Activated naive CD4-positive, alpha-beta T cell treated with Interleukin-2 at 50 U/mL for 16 hours (primary cell): ENCODE data around the gene ARL3.

Experiments used
- DNase-seq: peaks from one replicate; pipeline ENCODE4 v3.0.0-alpha.2; 2020

Gene ARL3

DNA sequence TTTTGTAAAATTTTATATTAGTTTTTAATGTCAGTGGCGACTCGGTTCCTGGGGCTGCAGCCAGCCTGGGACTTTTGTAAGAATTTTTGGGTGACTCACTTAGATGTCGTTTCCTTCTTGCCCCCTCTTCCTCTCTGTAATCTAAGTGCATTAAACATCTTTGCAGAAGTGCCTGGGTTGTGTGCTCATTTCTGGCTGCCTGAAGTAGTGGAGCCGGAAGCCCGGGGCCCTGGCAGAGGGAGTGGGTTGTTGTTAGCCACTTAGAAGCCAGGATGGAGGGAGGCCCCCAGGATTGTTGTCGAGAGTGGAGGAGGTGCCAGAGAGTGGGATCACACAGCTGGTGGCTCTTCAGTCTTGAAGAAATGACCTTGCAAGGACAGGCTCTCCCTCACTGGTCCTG is 80.9 kb downstream of the ARL3 start:
- DNase-seq: peak; percentile 33

DNA sequence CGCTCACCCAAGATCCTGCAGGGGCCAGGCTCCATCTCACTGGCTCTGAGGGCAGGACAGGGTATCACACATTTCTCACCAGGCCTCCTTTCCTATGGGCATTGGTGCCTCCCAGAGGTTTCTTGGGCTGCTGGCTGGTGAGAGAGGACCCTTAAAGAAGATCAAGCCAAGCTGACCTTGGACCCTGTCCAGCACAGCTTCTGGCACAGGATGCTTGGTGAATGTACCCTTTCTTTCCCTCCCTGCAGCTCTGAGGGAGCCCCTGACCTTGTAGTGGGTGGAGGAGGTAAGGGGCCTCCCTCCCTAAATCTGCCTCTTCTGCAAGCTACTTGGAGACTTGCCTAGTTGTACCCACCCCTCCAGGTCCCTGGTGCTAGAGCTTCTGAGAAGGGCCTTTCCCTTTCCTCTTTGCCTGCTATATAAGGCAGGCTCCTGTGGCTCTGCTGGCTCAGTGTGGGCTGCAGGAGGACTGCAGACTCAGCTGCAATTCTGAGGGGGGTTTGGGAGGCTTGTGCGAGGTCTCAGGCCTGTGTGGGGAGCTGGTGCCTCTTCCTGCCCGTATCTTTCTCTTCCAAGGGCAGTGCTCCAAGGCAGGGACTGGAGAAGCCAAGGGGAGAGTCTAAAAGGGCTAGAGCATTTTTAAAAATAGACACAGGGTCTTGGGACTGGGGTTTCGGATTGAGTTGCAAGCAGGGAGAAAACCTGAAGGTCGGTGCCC is 81.6 kb downstream of the ARL3 start:
- DNase-seq: no peak

DNA sequence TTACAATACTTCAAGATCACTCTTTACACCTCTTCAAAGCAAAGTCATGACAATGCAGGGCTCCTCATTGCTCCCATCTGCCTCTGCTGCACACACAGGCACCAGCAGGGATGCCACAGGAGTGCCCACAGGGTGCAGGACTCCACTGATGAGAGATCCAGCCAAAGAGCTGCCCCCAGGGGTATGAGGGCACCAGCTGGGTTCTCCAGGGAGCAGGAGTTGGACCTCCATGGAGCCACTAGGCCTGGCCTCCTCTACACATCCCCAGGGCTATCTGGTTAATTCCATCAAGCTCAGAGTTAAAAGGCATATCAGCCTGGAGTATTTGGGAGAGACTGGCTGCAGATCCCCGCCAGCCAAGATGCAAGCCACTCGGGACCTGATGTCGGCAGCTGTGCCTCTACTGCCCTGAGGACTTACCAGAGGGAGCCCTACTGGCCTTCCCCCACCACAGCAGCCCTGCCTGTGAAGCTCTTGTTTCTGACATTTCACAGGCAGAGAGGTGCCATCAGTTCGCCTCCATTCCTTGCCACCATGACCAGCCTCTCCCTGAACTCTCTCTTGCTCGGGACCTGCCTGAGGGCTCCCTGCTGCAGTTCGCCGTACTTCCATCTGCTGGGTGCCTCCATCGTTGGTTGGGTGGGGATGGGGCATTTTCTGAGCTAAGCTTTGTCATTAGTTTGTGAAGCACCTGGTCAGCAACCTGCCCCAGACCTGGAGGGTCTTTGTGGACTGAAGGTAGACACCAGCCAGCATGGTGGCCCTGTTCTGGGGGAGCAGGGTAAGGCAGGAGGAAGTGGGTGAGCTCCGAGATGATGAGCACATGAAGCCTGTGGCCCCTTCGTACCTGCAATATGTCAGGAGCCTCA is 82.4 kb downstream of the ARL3 start:
- DNase-seq: no peak

DNA sequence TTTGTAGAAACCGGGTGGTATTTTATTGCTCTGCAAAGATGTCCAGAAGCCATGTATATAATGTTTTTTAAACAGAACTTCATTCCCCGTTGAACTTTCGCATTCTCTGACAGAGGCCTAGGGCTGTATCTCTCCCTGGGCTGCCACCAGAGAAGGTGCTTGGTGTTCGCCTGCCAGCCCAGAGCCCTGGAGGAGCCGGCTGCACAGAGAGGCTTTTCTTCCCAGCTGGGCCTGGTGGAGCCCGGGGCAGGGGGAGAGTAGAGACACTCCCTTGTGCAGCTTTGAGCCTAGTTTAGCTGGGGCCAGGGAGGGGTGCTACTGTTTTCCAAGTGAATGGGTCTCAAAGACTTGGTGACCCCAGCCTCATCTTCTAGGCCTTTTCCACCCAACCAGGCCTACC is 83.5 kb downstream of the ARL3 start:
- DNase-seq: no peak

DNA sequence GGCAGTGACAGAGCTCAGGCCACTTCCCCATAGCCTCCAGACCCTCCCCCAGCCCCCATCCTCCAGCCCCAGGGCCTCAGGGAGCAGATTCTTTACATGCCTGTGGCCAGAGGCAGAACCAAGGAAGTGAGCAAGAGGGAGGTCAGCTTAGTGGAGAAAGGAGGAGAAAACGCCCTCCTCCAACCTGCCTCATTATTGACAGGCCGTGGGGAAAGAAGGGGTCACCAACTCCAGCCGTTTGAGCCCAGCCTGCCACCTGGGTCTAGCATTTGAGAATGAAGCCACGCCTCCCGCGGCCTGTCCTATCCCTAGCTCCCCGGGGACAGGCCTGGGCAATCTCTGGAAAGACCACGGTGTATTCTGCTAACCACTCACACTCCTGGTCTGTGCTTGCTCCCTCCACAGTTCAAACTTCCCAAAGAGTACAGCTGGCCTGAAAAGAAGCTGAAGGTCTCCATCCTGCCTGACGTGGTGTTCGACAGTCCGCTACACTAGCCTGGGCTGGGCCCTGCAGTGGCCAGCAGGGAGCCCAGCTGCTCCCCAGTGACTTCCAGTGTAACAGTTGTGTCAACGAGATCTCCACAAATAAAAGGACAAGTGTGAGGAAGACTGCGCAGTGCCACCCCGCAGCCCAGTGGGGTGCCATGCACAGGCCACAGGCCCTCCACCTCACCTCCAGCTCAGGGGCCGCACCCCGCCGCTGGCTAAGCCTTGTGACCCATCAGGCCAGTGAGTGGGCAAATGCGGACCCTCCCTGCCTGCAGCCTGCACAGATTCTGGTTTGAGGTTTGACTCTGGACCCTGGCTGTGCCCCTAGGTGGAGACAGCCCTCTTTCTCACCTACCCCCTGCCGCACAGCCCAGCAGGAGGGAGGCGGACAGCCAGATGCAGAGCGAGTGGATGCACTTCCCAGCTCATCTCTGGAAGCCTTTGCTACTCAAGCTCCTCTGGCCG is 84.3 kb downstream of the ARL3 start:
- DNase-seq: no peak

DNA sequence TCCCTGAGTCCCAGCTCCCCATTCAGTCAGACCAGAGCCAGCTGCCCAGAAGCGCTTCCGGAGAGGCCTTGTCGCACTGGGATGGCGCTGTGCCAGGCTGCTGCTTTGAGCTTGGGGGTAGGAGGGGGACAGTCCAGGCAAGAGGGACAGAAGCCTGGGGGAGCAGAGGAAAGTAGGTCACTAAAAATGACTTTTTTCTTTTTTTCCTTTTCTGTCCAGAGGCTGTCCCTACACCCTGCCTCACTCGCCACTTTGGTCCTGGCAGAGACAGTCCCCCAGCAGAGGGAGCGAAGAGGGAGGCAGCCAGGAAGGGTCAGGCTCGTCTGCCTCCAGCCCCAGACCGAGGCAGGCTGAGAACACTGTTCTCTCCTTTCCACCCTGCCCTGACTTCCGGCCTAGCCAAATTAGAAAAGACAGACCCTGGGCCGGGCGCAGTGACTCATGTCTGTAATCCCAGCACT is 85.7 kb downstream of the ARL3 start:
- no peak for DNase-seq

DNA sequence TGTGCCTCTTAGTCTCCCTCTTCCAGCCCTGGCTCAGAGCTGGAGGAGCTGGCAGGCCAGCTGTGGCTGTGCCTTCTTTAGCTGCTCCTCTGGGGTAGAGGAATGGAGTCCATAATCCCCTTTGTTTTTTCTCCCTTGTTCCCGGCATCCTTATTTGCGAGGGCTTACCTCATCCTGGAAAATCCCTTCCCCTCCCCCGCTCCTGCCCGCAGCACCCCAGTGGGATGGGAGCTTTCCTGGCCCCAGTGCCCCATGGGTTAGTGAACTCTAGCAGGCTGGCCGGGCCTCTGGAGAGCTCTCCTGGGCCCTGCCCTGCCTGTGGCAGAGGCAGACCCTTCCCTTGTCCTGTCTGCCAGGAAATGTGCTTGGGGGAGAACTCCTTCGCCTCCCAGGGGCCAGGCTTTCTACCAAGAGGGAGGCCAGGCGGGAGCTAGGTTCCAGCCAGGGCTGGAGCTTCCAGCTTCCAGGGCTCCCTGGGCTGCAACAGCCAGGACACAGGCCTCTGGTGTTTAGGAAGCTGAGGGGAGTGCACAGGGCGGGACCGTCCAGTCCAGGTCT is 86.4 kb downstream of the ARL3 start:
- no peak for DNase-seq

DNA sequence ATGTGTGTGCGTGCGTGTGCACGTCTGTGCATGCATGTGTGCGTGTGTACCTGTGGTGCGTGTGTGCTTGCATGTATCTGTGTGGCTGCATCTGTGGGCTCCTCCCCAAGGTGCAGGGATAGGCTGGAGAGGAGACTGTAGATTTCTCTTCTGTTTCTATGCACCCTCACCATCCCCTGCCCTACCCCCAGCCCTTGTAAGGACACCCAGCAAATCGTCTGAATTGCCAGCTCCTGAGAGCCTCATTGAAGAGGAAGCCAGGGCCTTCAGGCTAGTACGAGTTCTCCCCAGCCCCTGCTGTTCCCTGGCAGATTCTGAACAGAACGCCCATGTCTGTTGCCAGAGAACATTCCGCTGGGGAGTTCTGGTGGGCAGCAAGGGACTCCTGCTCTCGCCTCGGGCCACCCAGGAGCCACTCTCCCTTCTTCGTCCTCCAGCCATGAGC is 86.9 kb downstream of the ARL3 start:
- DNase-seq: no peak

DNA sequence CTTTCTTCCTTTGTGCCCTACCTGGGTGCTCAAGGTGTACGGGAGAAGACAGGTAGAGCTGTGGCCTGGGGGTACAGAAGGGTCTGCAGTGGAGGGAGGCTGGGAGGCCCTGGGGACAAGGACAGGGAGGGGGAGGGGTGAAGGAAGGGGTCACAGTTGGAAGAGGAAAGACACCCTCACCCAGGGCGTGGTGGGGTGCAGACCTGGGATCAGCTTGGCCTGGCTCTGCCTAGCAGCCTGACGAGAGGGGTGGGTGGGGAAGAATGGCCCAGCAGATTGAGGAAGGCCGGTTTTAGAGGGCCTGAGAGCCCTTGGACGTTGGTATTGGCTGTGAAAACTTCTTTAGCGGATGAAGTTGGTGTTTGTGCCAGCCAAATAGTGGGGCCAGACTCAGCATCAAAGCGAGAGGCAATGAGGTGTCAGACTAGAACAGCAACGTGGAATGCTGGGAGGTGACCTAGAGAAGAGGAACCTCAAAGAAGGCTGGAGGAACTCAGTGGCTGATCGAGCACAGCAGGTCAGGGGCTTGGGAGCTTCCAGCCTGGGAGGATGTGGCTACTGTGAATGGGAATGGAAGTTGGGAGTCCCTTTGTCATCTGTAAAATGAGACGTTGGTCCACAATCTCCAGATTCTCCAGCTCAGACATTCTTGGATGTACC is 88.0 kb downstream of the ARL3 start:
- DNase-seq: no peak

DNA sequence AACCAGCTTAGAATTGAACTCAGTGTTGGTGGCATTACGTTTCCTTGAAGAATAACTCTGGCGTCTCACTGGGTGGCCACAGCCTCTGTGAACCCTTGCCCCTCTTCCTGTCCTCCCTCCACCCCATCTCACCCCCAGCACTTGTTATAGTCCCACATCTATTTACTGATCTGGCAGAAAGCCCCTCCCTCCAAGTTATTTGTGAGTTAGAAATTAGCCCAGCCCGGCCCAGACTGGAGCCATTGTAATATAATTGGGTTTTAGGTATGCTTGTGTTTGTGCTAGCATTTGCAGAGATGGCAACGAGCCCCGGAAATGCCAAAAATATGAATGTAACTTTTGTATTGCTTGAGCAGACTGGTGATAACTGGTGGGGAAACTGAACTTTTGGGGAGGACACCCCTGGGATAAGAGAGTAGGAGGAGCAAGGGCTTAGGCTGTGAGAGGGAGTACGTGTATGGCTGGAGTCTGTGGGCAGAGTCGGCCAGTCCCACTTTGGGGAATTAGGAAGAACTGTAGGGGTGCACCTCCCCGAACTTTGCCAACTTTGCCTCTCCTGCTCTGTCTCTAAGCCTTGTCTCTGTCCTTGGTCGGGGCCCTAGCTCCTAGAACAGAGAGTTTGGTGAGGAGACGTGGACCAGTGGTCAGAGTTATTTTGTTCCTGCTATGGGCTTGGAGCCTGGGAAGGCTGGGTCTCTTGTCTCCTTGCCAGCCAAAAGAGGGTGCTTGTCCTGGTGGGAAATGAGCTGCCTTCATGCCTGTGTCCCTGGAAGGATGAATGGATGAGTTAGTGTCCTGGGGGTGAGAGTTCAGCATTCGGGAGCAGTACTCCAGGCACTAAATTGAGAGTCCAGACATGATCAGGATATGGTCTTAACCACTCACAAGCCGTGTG is 89.2 kb downstream of the ARL3 start:
- no peak for DNase-seq

DNA sequence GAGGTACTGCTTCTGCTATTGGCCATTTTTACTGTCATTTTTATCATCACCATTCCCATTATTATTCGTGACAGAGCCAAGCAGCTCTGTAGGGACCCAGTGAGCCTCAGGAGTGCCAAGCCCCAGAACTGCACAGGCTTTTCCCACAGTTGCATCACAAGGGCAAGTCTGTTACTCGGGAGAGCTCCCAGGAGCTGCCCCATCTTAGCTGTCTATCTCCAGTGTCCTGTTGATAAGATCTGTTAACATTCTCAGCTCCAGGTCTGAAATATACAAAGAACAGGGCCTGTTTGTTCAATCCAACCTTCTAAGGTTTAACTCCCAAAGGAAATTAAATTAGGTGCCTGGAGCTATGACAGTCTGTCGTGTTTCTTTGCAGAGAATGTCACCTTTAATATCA is 90.1 kb downstream of the ARL3 start:
- DNase-seq: no peak
